Measurements from ENCODE around the gene PNPLA7. TPM values are rescaled to one million over a fixed set of nuclear protein-coding genes. Genes with fewer than 3 reads are reported as not detected.

PNPLA7 gene
- total and polyA plus RNA-seq, 2 of the 13 experiments (the other 11 are each of a cell fraction or from before 2014, with no cell fraction given) = 0.42 to 1.5 TPM

DNA sequence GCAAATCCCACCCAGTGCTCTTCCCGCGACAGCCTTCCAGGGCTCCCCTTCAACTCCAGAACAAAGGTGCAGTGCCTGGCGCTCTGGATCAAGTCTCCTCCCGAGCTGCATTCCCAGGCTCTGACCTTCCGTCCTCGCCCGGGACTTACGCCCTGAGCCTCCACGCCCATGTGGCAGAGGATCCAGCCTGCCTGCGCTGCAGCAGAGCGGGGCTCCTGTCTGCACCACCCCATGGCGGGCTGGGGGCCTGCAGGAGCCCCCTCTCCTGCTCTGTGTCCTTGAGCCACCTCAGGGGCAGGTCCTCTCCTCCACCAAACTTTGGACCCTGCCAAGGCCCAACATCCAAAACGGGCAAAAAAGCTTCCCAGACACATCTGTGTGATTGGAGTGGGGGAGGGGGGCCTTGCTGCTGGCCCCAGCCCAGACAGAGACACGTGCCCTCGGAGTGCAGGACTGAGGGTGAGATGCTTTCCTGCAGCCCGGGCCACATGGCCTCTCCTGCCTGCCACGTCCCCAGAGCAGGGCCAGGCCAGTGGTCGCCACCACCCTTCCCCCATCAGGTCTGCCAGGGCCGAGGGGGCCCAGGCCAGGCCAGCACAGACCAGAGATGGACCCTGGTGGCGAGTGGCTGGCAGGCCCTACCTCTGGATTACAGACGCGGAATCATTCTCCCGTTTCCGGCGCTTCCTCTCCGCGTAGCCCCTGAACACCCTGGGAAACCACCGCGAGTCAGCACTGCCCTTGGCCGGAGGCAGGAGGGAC, 95.4 kb downstream of the PNPLA7 start (continued):
- TF ChIP-seq, protein P1, sequence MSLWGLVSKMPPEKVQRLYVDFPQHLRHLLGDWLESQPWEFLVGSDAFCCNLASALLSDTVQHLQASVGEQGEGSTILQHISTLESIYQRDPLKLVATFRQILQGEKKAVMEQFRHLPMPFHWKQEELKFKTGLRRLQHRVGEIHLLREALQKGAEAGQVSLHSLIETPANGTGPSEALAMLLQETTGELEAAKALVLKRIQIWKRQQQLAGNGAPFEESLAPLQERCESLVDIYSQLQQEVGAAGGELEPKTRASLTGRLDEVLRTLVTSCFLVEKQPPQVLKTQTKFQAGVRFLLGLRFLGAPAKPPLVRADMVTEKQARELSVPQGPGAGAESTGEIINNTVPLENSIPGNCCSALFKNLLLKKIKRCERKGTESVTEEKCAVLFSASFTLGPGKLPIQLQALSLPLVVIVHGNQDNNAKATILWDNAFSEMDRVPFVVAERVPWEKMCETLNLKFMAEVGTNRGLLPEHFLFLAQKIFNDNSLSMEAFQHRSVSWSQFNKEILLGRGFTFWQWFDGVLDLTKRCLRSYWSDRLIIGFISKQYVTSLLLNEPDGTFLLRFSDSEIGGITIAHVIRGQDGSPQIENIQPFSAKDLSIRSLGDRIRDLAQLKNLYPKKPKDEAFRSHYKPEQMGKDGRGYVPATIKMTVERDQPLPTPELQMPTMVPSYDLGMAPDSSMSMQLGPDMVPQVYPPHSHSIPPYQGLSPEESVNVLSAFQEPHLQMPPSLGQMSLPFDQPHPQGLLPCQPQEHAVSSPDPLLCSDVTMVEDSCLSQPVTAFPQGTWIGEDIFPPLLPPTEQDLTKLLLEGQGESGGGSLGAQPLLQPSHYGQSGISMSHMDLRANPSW (CRISPR knock-in tag; IDR thresholded peaks at IDR 0.05; ENCODE audit: borderline replicate concordance) = peak; percentile 75; the same call in 1 of the 2 replicates
- TF ChIP-seq FOXK2 (IDR thresholded peaks at IDR 0.05) = no peak
- TF ChIP-seq CHCHD3 (CRISPR knock-in tag; IDR thresholded peaks at IDR 0.05) = no peak
- TF ChIP-seq ZFP36L1 (CRISPR knock-in tag; IDR thresholded peaks at IDR 0.05) = peak; percentile 94
- TF ChIP-seq MEF2D (CRISPR knock-in tag; IDR thresholded peaks at IDR 0.05) = peak; percentile 94
- TF ChIP-seq, protein P2, sequence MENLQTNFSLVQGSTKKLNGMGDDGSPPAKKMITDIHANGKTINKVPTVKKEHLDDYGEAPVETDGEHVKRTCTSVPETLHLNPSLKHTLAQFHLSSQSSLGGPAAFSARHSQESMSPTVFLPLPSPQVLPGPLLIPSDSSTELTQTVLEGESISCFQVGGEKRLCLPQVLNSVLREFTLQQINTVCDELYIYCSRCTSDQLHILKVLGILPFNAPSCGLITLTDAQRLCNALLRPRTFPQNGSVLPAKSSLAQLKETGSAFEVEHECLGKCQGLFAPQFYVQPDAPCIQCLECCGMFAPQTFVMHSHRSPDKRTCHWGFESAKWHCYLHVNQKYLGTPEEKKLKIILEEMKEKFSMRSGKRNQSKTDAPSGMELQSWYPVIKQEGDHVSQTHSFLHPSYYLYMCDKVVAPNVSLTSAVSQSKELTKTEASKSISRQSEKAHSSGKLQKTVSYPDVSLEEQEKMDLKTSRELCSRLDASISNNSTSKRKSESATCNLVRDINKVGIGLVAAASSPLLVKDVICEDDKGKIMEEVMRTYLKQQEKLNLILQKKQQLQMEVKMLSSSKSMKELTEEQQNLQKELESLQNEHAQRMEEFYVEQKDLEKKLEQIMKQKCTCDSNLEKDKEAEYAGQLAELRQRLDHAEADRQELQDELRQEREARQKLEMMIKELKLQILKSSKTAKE (CRISPR knock-in tag; IDR thresholded peaks at IDR 0.05; ENCODE audit: borderline replicate concordance) = peak; percentile 90
- TF ChIP-seq, protein P3, sequence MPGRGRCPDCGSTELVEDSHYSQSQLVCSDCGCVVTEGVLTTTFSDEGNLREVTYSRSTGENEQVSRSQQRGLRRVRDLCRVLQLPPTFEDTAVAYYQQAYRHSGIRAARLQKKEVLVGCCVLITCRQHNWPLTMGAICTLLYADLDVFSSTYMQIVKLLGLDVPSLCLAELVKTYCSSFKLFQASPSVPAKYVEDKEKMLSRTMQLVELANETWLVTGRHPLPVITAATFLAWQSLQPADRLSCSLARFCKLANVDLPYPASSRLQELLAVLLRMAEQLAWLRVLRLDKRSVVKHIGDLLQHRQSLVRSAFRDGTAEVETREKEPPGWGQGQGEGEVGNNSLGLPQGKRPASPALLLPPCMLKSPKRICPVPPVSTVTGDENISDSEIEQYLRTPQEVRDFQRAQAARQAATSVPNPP (CRISPR knock-in tag; IDR thresholded peaks at IDR 0.05) = peak; percentile 93
- TF ChIP-seq CAMTA2 (CRISPR knock-in tag; IDR thresholded peaks at IDR 0.05; ENCODE audit: borderline replicate concordance) = peak; percentile 72; the same call in 1 of the 2 replicates
- TF ChIP-seq HHEX (CRISPR knock-in tag; IDR thresholded peaks at IDR 0.05) = no peak
- TF ChIP-seq, protein P4, sequence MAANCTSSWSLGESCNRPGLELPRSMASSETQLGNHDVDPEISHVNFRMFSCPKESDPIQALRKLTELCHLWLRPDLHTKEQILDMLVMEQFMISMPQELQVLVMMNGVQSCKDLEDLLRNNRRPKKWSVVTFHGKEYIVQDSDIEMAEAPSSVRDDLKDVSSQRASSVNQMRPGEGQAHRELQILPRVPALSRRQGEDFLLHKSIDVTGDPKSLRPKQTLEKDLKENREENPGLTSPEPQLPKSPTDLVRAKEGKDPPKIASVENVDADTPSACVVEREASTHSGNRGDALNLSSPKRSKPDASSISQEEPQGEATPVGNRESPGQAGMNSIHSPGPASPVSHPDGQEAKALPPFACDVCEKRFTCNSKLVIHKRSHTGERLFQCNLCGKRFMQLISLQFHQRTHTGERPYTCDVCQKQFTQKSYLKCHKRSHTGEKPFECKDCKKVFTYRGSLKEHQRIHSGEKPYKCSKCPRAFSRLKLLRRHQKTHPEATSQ (CRISPR knock-in tag; IDR thresholded peaks at IDR 0.05; ENCODE audit: borderline replicate concordance) = peak; percentile 70; the same call in 1 of the 2 replicates
- TF ChIP-seq ZNF792 (CRISPR knock-in tag; IDR thresholded peaks at IDR 0.05) = peak; percentile 86
- peak; percentile 93 for TF ChIP-seq KDM4B (CRISPR knock-in tag; IDR thresholded peaks at IDR 0.05)
- peak; percentile 96 for TF ChIP-seq SALL1 (CRISPR knock-in tag; IDR thresholded peaks at IDR 0.05)
- TF ChIP-seq MAFK (conservative IDR thresholded peaks at IDR 0.05 in 1 of 2, IDR thresholded peaks at IDR 0.05 in 1 of 2; ENCODE audit: low read length in 2 of 2) = no peak
- no peak for TF ChIP-seq HDAC6 (IDR thresholded peaks at IDR 0.05; ENCODE audit: low read depth, low read length)
- peak; percentile 97 for TF ChIP-seq ZNF850 (CRISPR knock-in tag; conservative IDR thresholded peaks at IDR 0.05)
- TF ChIP-seq ZNF468 (CRISPR knock-in tag; IDR thresholded peaks at IDR 0.05) = 0 out of 2 replicates have a peak, but pooled peaks have one; percentile 81
- 0 out of 2 replicates have a peak, but pooled peaks have one; percentile 68 for TF ChIP-seq ZNF121 (CRISPR knock-in tag; IDR thresholded peaks at IDR 0.05)
- TF ChIP-seq ZNF670 (CRISPR knock-in tag; IDR thresholded peaks at IDR 0.05; ENCODE audit: borderline replicate concordance) = peak; percentile 67; the same call in 1 of the 2 replicates
- peak; percentile 82; the same call in 1 of the 2 replicates for TF ChIP-seq ZNF230 (CRISPR knock-in tag; IDR thresholded peaks at IDR 0.05)
- peak; percentile 68; the same call in 1 of the 2 replicates for TF ChIP-seq ZNF335 (CRISPR knock-in tag; IDR thresholded peaks at IDR 0.05)
- TF ChIP-seq LCORL (IDR thresholded peaks at IDR 0.05) = no peak
- peak; percentile 92 for TF ChIP-seq LCORL (CRISPR knock-in tag; IDR thresholded peaks at IDR 0.05)
- TF ChIP-seq PTBP1 (IDR thresholded peaks at IDR 0.05; ENCODE audit: low read depth, low read length, poor library complexity, severe bottlenecking) = no peak

Data from HepG2 (cell line).